Measurements from ENCODE around the gene CRABP2.

Gene CRABP2

GRCh38 chr1:156658945-156659574 lies 46.3 kb downstream of the CRABP2 start:
- Histone ChIP-seq H3K9me3 (ENCODE audit: control insufficient read depth, insufficient read depth, low read length) (no peaks in the 10 kb centered on the region), H3K4me1 (ENCODE audit: control insufficient read depth, insufficient read depth, low read length) (peaks cover 50% of the 10 kb centered on the region), H3K27me3 (ENCODE audit: control insufficient read depth, insufficient read depth, low read length) (peaks cover 44% of the 10 kb centered on the region), H3K4me3 (ENCODE audit: low read depth, low read length) (no peak overlapping the region), H3K36me3 (ENCODE audit: control insufficient read depth, insufficient read depth, low read length) (no peaks in the 10 kb centered on the region), H3K9ac (ENCODE audit: low read depth, low read length) (no peak overlapping the region), H3K27ac (ENCODE audit: low read depth, low read length) (no peak overlapping the region)

GRCh38 chr1:156658496-156658895 lies 46.9 kb downstream of the CRABP2 start:
- no peak overlapping the region for H3K4me3 ChIP-seq (ENCODE audit: low read depth, low read length)
- H3K27me3 ChIP-seq (ENCODE audit: control insufficient read depth, insufficient read depth, low read length), result peaks cover 50% of the 10 kb centered on the region
- no peaks in the 10 kb centered on the region for H3K9me3 ChIP-seq (ENCODE audit: control insufficient read depth, insufficient read depth, low read length)
- no peak overlapping the region for H3K9ac ChIP-seq (ENCODE audit: low read depth, low read length)
- no peak overlapping the region for H3K27ac ChIP-seq (ENCODE audit: low read depth, low read length)
- H3K4me1 ChIP-seq (ENCODE audit: control insufficient read depth, insufficient read depth, low read length), result peaks cover 44% of the 10 kb centered on the region
- H3K36me3 ChIP-seq (ENCODE audit: control insufficient read depth, insufficient read depth, low read length), result no peaks in the 10 kb centered on the region

GRCh38 chr1:156657741-156658319 lies 47.6 kb downstream of the CRABP2 start:
- peaks cover 38% of the 10 kb centered on the region for H3K4me1 ChIP-seq (ENCODE audit: control insufficient read depth, insufficient read depth, low read length)
- peaks cover 52% of the 10 kb centered on the region for H3K27me3 ChIP-seq (ENCODE audit: control insufficient read depth, insufficient read depth, low read length)
- H3K36me3 ChIP-seq (ENCODE audit: control insufficient read depth, insufficient read depth, low read length), result no peaks in the 10 kb centered on the region
- peak overlapping the region; percentile 58; the same call in 1 of the 2 replicates for H3K4me3 ChIP-seq (ENCODE audit: low read depth, low read length)
- no peaks in the 10 kb centered on the region for H3K9me3 ChIP-seq (ENCODE audit: control insufficient read depth, insufficient read depth, low read length)
- H3K9ac ChIP-seq (ENCODE audit: low read depth, low read length), result no peak overlapping the region
- H3K27ac ChIP-seq (ENCODE audit: low read depth, low read length), result no peak overlapping the region

- H3K4me3 ChIP-seq (ENCODE audit: low read depth, low read length), result peak overlapping the region; percentile 58
- no peaks in the 10 kb centered on the region for H3K36me3 ChIP-seq (ENCODE audit: control insufficient read depth, insufficient read depth, low read length)
- H3K9ac ChIP-seq (ENCODE audit: low read depth, low read length), result no peak overlapping the region
- no peaks in the 10 kb centered on the region for H3K9me3 ChIP-seq (ENCODE audit: control insufficient read depth, insufficient read depth, low read length)
- H3K27ac ChIP-seq (ENCODE audit: low read depth, low read length), result no peak overlapping the region
- H3K27me3 ChIP-seq (ENCODE audit: control insufficient read depth, insufficient read depth, low read length), result peaks cover 52% of the 10 kb centered on the region
- peaks cover 31% of the 10 kb centered on the region for H3K4me1 ChIP-seq (ENCODE audit: control insufficient read depth, insufficient read depth, low read length)
These were observed 48.3 kb downstream of the CRABP2 start for GRCh38 chr1:156656806-156657740.

- Histone ChIP-seq H3K9ac (ENCODE audit: low read depth, low read length) (no peak overlapping the region), H3K27ac (ENCODE audit: low read depth, low read length) (no peak overlapping the region), H3K36me3 (ENCODE audit: control insufficient read depth, insufficient read depth, low read length) (no peaks in the 10 kb centered on the region), H3K4me1 (ENCODE audit: control insufficient read depth, insufficient read depth, low read length) (peaks cover 20% of the 10 kb centered on the region), H3K4me3 (ENCODE audit: low read depth, low read length) (no peak overlapping the region), H3K27me3 (ENCODE audit: control insufficient read depth, insufficient read depth, low read length) (peaks cover 61% of the 10 kb centered on the region), H3K9me3 (ENCODE audit: control insufficient read depth, insufficient read depth, low read length) (no peaks in the 10 kb centered on the region)
These were observed 49.4 kb downstream of the CRABP2 start for GRCh38 chr1:156655904-156656516.

- H3K36me3 ChIP-seq (ENCODE audit: control insufficient read depth, insufficient read depth, low read length), result no peaks in the 10 kb centered on the region
- H3K4me1 ChIP-seq (ENCODE audit: control insufficient read depth, insufficient read depth, low read length), result peaks cover 13% of the 10 kb centered on the region
- peaks cover 66% of the 10 kb centered on the region for H3K27me3 ChIP-seq (ENCODE audit: control insufficient read depth, insufficient read depth, low read length)
These were observed 50.1 kb downstream of the CRABP2 start for GRCh38 chr1:156655151-156655903.

GRCh38 chr1:156654700-156655099 lies 50.7 kb downstream of the CRABP2 start:
- no peak overlapping the region for H3K9ac ChIP-seq (ENCODE audit: low read depth, low read length)
- H3K4me1 ChIP-seq (ENCODE audit: control insufficient read depth, insufficient read depth, low read length), result peaks cover 10% of the 10 kb centered on the region; the same call in 1 of the 2 replicates
- peaks cover 66% of the 10 kb centered on the region for H3K27me3 ChIP-seq (ENCODE audit: control insufficient read depth, insufficient read depth, low read length)
- no peak overlapping the region for H3K4me3 ChIP-seq (ENCODE audit: low read depth, low read length)
- H3K27ac ChIP-seq (ENCODE audit: low read depth, low read length), result no peak overlapping the region
- no peaks in the 10 kb centered on the region for H3K9me3 ChIP-seq (ENCODE audit: control insufficient read depth, insufficient read depth, low read length)
- no peaks in the 10 kb centered on the region for H3K36me3 ChIP-seq (ENCODE audit: control insufficient read depth, insufficient read depth, low read length)

More at GRCh38 chr1:156655151-156655903, 50.1 kb downstream of the CRABP2 start:
- Histone ChIP-seq H3K9me3 (ENCODE audit: control insufficient read depth, insufficient read depth, low read length) (no peaks in the 10 kb centered on the region), H3K27ac (ENCODE audit: low read depth, low read length) (no peak overlapping the region), H3K9ac (ENCODE audit: low read depth, low read length) (no peak overlapping the region), H3K4me3 (ENCODE audit: low read depth, low read length) (no peak overlapping the region)

- Histone ChIP-seq H3K27ac (ENCODE audit: low read depth, low read length) (no peak overlapping the region), H3K4me1 (ENCODE audit: control insufficient read depth, insufficient read depth, low read length) (peaks cover 6% of the 10 kb centered on the region; the same call in 1 of the 2 replicates), H3K36me3 (ENCODE audit: control insufficient read depth, insufficient read depth, low read length) (no peaks in the 10 kb centered on the region), H3K9me3 (ENCODE audit: control insufficient read depth, insufficient read depth, low read length) (no peaks in the 10 kb centered on the region), H3K9ac (ENCODE audit: low read depth, low read length) (no peak overlapping the region), H3K27me3 (ENCODE audit: control insufficient read depth, insufficient read depth, low read length) (peaks cover 59% of the 10 kb centered on the region), H3K4me3 (ENCODE audit: low read depth, low read length) (no peak overlapping the region)
These were observed 52.4 kb downstream of the CRABP2 start for GRCh38 chr1:156652992-156653355.

- H3K36me3 ChIP-seq (ENCODE audit: control insufficient read depth, insufficient read depth, low read length), result no peaks in the 10 kb centered on the region
- H3K27me3 ChIP-seq (ENCODE audit: control insufficient read depth, insufficient read depth, low read length), result peaks cover 60% of the 10 kb centered on the region
- H3K9me3 ChIP-seq (ENCODE audit: control insufficient read depth, insufficient read depth, low read length), result no peaks in the 10 kb centered on the region
- H3K4me3 ChIP-seq (ENCODE audit: low read depth, low read length), result no peak overlapping the region
- peaks cover 6% of the 10 kb centered on the region; the same call in 1 of the 2 replicates for H3K4me1 ChIP-seq (ENCODE audit: control insufficient read depth, insufficient read depth, low read length)
- H3K27ac ChIP-seq (ENCODE audit: low read depth, low read length), result no peak overlapping the region
- no peak overlapping the region for H3K9ac ChIP-seq (ENCODE audit: low read depth, low read length)
These were observed 53.0 kb downstream of the CRABP2 start for GRCh38 chr1:156652131-156652991.
